ENCODE results near the gene IGFBP4. TPM values are rescaled to one million over a fixed set of nuclear protein-coding genes. Genes with fewer than 3 reads are reported as not detected.

Gene IGFBP4
- total and polyA plus RNA-seq, 2 donors from 2014 or later, result 545 to 743 TPM

- intact Hi-C loops (cut with DNase I), result no loop called here
- no peaks in the 10 kb centered on the region for H3K4me1 ChIP-seq (ENCODE audit: control insufficient read depth in 2 of 3, insufficient read depth in 2 of 3, low read depth in 1 of 3, low read length in 3 of 3)
- DNase-seq (no peak), FAIRE-seq (no peak)
- no peaks in the 10 kb centered on the region for H3K9me3 ChIP-seq (ENCODE audit: control insufficient read depth in 2 of 3, insufficient read depth in 1 of 3, low read length in 3 of 3)
- no peak for TF ChIP-seq CTCF (IDR thresholded peaks at IDR 0.05; ENCODE audit: borderline replicate concordance, extremely low read depth, insufficient read depth)
- H3K27ac ChIP-seq (ENCODE audit: low read depth in 2 of 2, low read length in 2 of 2), result no peak overlapping the region
- H3K4me3 ChIP-seq (ENCODE audit: low read length in 3 of 3), result no peak overlapping the region
- H3K36me3 ChIP-seq (ENCODE audit: control insufficient read depth in 2 of 3, insufficient read depth in 3 of 3, low read length in 3 of 3), result no peaks in the 10 kb centered on the region
- no peaks in the 10 kb centered on the region for H3K27me3 ChIP-seq (ENCODE audit: control insufficient read depth, insufficient read depth, low read length)
- H3K9ac ChIP-seq (ENCODE audit: low read length in 3 of 3), result no peak overlapping the region
Observed at GRCh38 chr17:40475234-40475908, 32.1 kb downstream of the IGFBP4 start.

- H3K27ac ChIP-seq (ENCODE audit: low read depth in 2 of 2, low read length in 2 of 2), result no peak overlapping the region
- H3K9ac ChIP-seq (ENCODE audit: low read length in 3 of 3), result no peak overlapping the region
- H3K36me3 ChIP-seq (ENCODE audit: control insufficient read depth in 2 of 3, insufficient read depth in 3 of 3, low read length in 3 of 3), result no peaks in the 10 kb centered on the region
- TF ChIP-seq CTCF (IDR thresholded peaks at IDR 0.05; ENCODE audit: borderline replicate concordance, extremely low read depth, insufficient read depth), result no peak
- intact Hi-C loops (cut with DNase I), result no loop called here
- FAIRE-seq (no peak), DNase-seq (no peak)
- no peaks in the 10 kb centered on the region for H3K4me1 ChIP-seq (ENCODE audit: control insufficient read depth in 2 of 3, insufficient read depth in 2 of 3, low read depth in 1 of 3, low read length in 3 of 3)
- no peaks in the 10 kb centered on the region for H3K9me3 ChIP-seq (ENCODE audit: control insufficient read depth in 2 of 3, insufficient read depth in 1 of 3, low read length in 3 of 3)
- no peaks in the 10 kb centered on the region for H3K27me3 ChIP-seq (ENCODE audit: control insufficient read depth, insufficient read depth, low read length)
- no peak overlapping the region for H3K4me3 ChIP-seq (ENCODE audit: low read length in 3 of 3)
Observed at GRCh38 chr17:40477796-40478195, 34.5 kb downstream of the IGFBP4 start.

GRCh38 chr17:40478486-40478885 is 35.2 kb downstream of the IGFBP4 start:
- H3K36me3 ChIP-seq (ENCODE audit: control insufficient read depth in 2 of 3, insufficient read depth in 3 of 3, low read length in 3 of 3), result no peaks in the 10 kb centered on the region
- no peak for TF ChIP-seq CTCF (IDR thresholded peaks at IDR 0.05; ENCODE audit: borderline replicate concordance, extremely low read depth, insufficient read depth)
- H3K27ac ChIP-seq (ENCODE audit: low read depth in 2 of 2, low read length in 2 of 2), result no peak overlapping the region
- no peaks in the 10 kb centered on the region for H3K9me3 ChIP-seq (ENCODE audit: control insufficient read depth in 2 of 3, insufficient read depth in 1 of 3, low read length in 3 of 3)
- H3K4me1 ChIP-seq (ENCODE audit: control insufficient read depth in 2 of 3, insufficient read depth in 2 of 3, low read depth in 1 of 3, low read length in 3 of 3), result no peaks in the 10 kb centered on the region
- intact Hi-C loops (cut with DNase I), result no loop called here
- FAIRE-seq (no peak), DNase-seq (no peak)
- no peak overlapping the region for H3K9ac ChIP-seq (ENCODE audit: low read length in 3 of 3)
- no peaks in the 10 kb centered on the region for H3K27me3 ChIP-seq (ENCODE audit: control insufficient read depth, insufficient read depth, low read length)
- H3K4me3 ChIP-seq (ENCODE audit: low read length in 3 of 3), result no peak overlapping the region
